Erythroblast (primary cell): ENCODE measurements around the gene TMEM209.

ENCODE experiments used
- GATA1 ChIP-seq: IDR thresholded peaks from 2 replicates; pipeline ENCODE4 v1.6.1; 2011; ENCODE audit warnings: low read depth, mild to moderate bottlenecking, control low read depth, low read length, moderate library complexity
- POLR2A ChIP-seq: IDR thresholded peaks from 2 replicates; pipeline ENCODE4 v1.6.1; 2011; ENCODE audit warnings: mild to moderate bottlenecking, low read length

DNA sequence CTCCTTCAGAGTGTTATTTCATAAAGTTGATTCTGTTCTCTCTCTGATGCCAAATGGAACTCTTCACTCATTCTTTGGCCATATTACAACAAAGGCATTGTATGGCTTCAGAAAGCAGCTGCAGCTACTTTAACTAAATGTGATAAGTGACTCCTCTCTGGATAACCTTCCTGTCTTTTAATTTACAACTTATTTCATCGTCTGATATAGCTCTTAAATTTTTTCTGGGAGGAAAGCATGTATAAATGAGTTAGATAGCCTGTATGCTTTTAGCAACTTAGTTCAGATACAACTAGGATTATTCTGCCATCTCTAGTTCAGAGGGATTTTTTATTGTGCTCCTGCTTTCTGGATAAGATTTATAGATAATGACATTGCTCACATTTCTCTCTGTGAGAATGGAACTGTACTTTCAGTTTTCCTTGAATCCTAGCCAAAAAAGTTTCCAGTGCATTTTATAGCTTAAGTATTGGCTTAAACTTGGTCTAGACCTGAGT, 77.3 kb downstream of the TMEM209 start:
- TF ChIP-seq POLR2A (no peak), GATA1 (no peak)
